DOHH2 (cell line): ENCODE data around the gene GJB6.

Source experiments
- EZH2phosphoT487 ChIP-seq: fragments of 200-600 bp; sonication (generic); IDR thresholded peaks from 2 replicates; pipeline ENCODE4 v1.6.1; 2017; ENCODE audit warnings: borderline replicate concordance, mild to moderate bottlenecking, antibody characterized with exemption, low read length, moderate library complexity, mixed read lengths
- TF ChIP-seq, protein P1 (sequence below): fragments of 200-600 bp; sonication (generic); IDR thresholded peaks from one replicate; pipeline ENCODE4 v1.5.1; 2014; ENCODE audit warnings: antibody characterized with exemption, mild to moderate bottlenecking, low read depth, low read length; ENCODE audit not compliant: poor library complexity, severe bottlenecking

DNA sequence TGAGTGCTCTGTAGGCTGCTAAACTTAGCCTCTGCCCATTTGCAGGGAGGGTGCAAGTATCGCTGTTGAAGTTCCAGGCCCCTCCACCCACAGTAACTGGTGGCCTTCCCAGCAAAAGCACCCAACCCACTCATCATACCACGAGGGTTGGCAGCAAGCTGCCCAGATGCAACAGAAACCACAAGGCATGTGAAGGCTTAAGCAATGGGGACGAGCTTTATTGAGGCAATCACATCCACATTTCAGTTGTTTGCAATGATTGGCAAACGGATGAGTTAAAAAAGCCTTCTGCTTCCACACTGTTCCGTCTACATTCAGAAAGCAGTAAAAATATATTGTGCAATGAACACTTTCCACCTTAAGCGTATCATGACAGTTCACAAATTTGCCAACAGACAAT, 10.3 kb downstream of the GJB6 start:
- TF ChIP-seq, protein P1, sequence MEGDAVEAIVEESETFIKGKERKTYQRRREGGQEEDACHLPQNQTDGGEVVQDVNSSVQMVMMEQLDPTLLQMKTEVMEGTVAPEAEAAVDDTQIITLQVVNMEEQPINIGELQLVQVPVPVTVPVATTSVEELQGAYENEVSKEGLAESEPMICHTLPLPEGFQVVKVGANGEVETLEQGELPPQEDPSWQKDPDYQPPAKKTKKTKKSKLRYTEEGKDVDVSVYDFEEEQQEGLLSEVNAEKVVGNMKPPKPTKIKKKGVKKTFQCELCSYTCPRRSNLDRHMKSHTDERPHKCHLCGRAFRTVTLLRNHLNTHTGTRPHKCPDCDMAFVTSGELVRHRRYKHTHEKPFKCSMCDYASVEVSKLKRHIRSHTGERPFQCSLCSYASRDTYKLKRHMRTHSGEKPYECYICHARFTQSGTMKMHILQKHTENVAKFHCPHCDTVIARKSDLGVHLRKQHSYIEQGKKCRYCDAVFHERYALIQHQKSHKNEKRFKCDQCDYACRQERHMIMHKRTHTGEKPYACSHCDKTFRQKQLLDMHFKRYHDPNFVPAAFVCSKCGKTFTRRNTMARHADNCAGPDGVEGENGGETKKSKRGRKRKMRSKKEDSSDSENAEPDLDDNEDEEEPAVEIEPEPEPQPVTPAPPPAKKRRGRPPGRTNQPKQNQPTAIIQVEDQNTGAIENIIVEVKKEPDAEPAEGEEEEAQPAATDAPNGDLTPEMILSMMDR = no peak
- TF ChIP-seq EZH2phosphoT487 = no peak
